ENCODE measurements around the gene GYS2.

GRCh38 chr12:21552635-21553328, 51.9 kb downstream of the GYS2 start:
- TF ChIP-seq CTCF (IDR thresholded peaks at IDR 0.05; ENCODE audit: insufficient read depth, low read length, poor library complexity, severe bottlenecking) (no peak), EZH2phosphoT487 (conservative IDR thresholded peaks at IDR 0.05; ENCODE audit: low read length) (no peak)

Measured in SU-DHL-6 (cell line).